Ishikawa (cell line): ENCODE results near the gene RNLS.

ENCODE experiments used
- CEBPB ChIP-seq: IDR thresholded peaks from 2 replicates; pipeline ENCODE4 v1.6.1; 2012
- CREB1 ChIP-seq: IDR thresholded peaks from 2 replicates; pipeline ENCODE4 v1.6.1; 2012; ENCODE audit warnings: low read depth
- EGR1 ChIP-seq: IDR thresholded peaks from 2 replicates; pipeline ENCODE4 v1.6.1; 2012
- EP300 ChIP-seq: IDR thresholded peaks from 2 replicates; pipeline ENCODE4 v1.6.1; 2012; ENCODE audit warnings: borderline replicate concordance
- FOXM1 ChIP-seq: IDR thresholded peaks from 2 replicates; pipeline ENCODE4 v1.6.1; 2012; ENCODE audit warnings: low read depth, borderline replicate concordance
- NFIC ChIP-seq: IDR thresholded peaks from 2 replicates; pipeline ENCODE4 v1.6.1; 2012
- RAD21 ChIP-seq: IDR thresholded peaks from 2 replicates; pipeline ENCODE4 v1.6.1; 2012; ENCODE audit warnings: low read depth
- REST ChIP-seq: IDR thresholded peaks from 2 replicates; pipeline ENCODE4 v1.6.1; 2012; ENCODE audit warnings: low read depth, mild to moderate bottlenecking
- TAF1 ChIP-seq: IDR thresholded peaks from 2 replicates; pipeline ENCODE4 v1.6.1; 2012; ENCODE audit warnings: low read depth, mild to moderate bottlenecking
- TCF12 ChIP-seq: IDR thresholded peaks from 2 replicates; pipeline ENCODE4 v1.6.1; 2012; ENCODE audit warnings: low read depth
- TEAD4 ChIP-seq: IDR thresholded peaks from 2 replicates; pipeline ENCODE4 v1.6.1; 2012
- USF1 ChIP-seq: IDR thresholded peaks from 2 replicates; pipeline ENCODE4 v1.6.1; 2012
- YY1 ChIP-seq: IDR thresholded peaks from 2 replicates; pipeline ENCODE4 v1.6.1; 2012; ENCODE audit warnings: low read depth
- ZBTB7A ChIP-seq: IDR thresholded peaks from 2 replicates; pipeline ENCODE4 v1.6.1; 2012; ENCODE audit warnings: low read depth
- TF ChIP-seq, protein P1 (sequence below): IDR thresholded peaks from 2 replicates; pipeline ENCODE4 v1.6.1; 2012

Gene RNLS

DNA sequence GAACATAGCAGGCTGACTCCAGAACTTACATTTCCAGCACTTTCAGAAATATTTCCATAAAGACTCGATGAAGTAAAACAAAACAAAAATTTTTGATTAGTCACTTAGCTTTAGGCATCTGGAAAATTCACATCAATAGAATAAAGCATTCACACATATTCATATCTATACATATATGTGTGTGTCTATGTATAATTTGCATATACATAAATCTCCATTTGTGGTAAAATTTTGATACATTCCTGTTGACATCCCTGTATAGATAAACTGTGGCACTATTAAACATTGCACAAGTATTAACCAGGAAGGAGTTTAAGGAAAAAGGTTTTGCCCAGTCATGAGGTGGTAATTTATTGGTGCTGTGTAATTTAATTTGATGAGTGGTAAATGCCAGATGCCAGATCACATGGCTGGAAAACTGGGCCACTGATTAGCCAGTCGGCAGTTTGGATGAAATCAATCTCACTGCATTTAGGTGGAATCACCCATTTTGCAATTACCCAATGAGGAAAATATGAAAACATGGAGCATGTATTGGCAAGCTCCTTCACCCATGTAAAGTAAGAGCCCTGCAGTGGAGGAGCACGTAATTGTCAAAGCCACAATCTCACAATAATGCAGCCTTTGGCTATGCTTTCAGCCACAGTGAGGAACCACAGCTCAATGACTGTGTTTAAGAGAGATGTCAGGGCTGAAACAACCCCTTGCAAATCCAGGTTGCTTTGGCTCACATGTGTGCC is 294.6 kb downstream of the RNLS start:
- TF ChIP-seq TEAD4 (no peak), ZBTB7A (no peak), USF1 (no peak), NFIC (no peak), FOXM1 (no peak), CREB1 (no peak), EP300 (no peak)
- TF ChIP-seq, protein P1, sequence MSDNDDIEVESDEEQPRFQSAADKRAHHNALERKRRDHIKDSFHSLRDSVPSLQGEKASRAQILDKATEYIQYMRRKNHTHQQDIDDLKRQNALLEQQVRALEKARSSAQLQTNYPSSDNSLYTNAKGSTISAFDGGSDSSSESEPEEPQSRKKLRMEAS, result no peak

DNA sequence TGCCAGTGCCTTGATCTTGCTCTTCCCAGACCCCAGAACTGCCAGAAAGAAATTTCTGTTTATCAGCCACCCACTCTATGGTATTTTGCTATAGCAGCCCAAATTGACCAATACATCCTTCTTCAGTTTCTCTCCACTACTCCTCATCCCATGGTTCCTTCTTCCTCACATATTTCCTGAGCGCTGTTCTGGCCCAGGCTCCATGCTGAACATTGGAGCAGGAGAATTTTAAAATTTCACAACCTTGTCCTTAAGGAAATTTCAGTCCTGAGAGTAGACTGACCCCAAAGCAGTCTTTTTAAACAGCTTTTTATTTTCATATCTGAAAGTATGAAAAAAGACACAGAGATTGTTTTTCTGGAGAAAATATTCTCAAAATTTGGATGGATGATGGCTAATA is 297.1 kb downstream of the RNLS start:
- TF ChIP-seq CEBPB (no peak), USF1 (no peak), RAD21 (no peak), REST (no peak), ZBTB7A (no peak), EGR1 (no peak), TAF1 (no peak)
- TF ChIP-seq, protein P1, result no peak

- no peak for TF ChIP-seq CEBPB
- no peak for TF ChIP-seq TAF1
- no peak for TF ChIP-seq TEAD4
- TF ChIP-seq ZBTB7A, result no peak
- TF ChIP-seq, protein P1, result no peak
- TF ChIP-seq YY1, result no peak
- no peak for TF ChIP-seq CREB1
- TF ChIP-seq EGR1, result no peak
- TF ChIP-seq FOXM1, result no peak
- no peak for TF ChIP-seq USF1
- TF ChIP-seq NFIC, result no peak
These were observed 301.3 kb downstream of the RNLS start for GRCh38 chr10:88281592-88282347.

GRCh38 chr10:88280518-88280917 is 302.6 kb downstream of the RNLS start:
- TF ChIP-seq TEAD4, result no peak
- TF ChIP-seq ZBTB7A, result no peak
- TF ChIP-seq CEBPB, result no peak
- no peak for TF ChIP-seq CREB1

DNA sequence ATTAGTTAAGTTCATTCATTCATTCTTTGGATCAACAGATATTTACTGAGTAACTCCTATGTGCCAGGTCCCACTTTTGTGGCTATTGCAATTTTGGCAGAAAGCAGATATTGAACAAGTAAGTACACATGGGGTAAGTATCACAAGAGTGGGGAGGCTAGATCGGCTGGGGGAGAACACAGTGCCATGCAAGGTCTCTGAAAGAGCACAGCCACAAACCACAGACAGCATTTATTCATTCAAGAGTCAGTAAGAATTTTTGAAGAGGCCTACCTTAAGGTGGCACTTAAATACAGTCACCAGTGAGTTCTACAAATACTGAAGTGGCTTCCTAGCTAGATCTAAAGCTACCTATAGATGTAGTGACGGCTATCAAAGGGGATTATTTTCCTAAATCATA is 304.2 kb downstream of the RNLS start:
- TF ChIP-seq RAD21 (no peak), TCF12 (no peak), ZBTB7A (no peak), FOXM1 (no peak), TEAD4 (no peak), YY1 (no peak), EP300 (no peak), TAF1 (no peak), EGR1 (no peak), REST (no peak), NFIC (no peak), USF1 (no peak), CEBPB (no peak), CREB1 (no peak)
- TF ChIP-seq, protein P1, result no peak
